Nephron progenitor cell (in vitro differentiated cells): ENCODE measurements around the gene TBC1D25.
"Not testable (repeated sequence)": the region's sequence is repeated elsewhere in the genome, so short reads cannot be mapped to it uniquely, and the experiment has no call there.

Experiments
- DNase-seq: peaks from one replicate; pipeline ENCODE4 v3.0.0; 2021
- H3K27ac Mint-ChIP-seq: 2 replicates; pipeline ENCODE4 v1.8.0; 2021; ENCODE audit warnings: mild to moderate bottlenecking, moderate library complexity, mixed read lengths
- H3K27me3 Mint-ChIP-seq: 2 replicates; pipeline ENCODE4 v1.8.0; 2021; ENCODE audit warnings: mild to moderate bottlenecking, low read depth, mixed read lengths; ENCODE audit not compliant: poor library complexity
- H3K36me3 Mint-ChIP-seq: 2 replicates; pipeline ENCODE4 v1.8.0; 2021; ENCODE audit warnings: low read depth, mixed read lengths
- H3K4me1 Mint-ChIP-seq: 2 replicates; pipeline ENCODE4 v1.8.0; 2021; ENCODE audit warnings: mixed read lengths
- H3K4me3 Mint-ChIP-seq: 2 replicates; pipeline ENCODE4 v1.8.0; 2021; ENCODE audit warnings: mild to moderate bottlenecking, moderate library complexity, mixed read lengths
- H3K9me3 Mint-ChIP-seq: 2 replicates; pipeline ENCODE4 v1.8.0; 2021; ENCODE audit warnings: mild to moderate bottlenecking, moderate library complexity, mixed read lengths
- TF ChIP-seq, protein P1 (sequence below): fragments of 200-600 bp; sonication (generic); IDR thresholded peaks from 2 replicates; pipeline ENCODE4 v1.5.0; 2021; ENCODE audit warnings: antibody characterized with exemption

The TBC1D25 gene

DNA sequence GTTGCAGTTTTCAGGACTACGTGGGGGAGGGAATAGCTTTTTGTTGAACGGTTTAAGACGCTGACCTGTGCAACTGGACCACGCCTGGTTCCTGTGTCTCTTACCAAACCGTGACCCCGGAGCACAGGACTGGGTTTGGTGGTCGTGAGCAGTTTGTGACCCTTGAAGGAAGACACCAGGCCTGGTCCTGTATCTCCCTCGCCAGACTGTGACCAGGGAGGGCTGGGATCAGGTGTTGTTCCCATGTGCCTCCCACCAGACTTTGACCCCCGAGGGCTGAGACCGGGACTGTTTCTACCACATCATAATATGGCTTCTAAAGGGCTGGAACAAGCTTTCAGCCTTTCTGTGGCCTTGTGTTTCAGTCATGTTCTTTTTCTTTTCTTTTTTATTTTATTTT is 17.2 kb upstream of the TBC1D25 start:
- DNase-seq = no peak
- peak overlapping the region; percentile 95 for H3K27ac Mint-ChIP-seq
- H3K4me3 Mint-ChIP-seq = peak overlapping the region; percentile 91
- TF ChIP-seq, protein P1, sequence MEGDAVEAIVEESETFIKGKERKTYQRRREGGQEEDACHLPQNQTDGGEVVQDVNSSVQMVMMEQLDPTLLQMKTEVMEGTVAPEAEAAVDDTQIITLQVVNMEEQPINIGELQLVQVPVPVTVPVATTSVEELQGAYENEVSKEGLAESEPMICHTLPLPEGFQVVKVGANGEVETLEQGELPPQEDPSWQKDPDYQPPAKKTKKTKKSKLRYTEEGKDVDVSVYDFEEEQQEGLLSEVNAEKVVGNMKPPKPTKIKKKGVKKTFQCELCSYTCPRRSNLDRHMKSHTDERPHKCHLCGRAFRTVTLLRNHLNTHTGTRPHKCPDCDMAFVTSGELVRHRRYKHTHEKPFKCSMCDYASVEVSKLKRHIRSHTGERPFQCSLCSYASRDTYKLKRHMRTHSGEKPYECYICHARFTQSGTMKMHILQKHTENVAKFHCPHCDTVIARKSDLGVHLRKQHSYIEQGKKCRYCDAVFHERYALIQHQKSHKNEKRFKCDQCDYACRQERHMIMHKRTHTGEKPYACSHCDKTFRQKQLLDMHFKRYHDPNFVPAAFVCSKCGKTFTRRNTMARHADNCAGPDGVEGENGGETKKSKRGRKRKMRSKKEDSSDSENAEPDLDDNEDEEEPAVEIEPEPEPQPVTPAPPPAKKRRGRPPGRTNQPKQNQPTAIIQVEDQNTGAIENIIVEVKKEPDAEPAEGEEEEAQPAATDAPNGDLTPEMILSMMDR = no peak
- H3K9me3 Mint-ChIP-seq = peaks cover 38% of the 10 kb centered on the region
- H3K4me1 Mint-ChIP-seq = peaks cover 15% of the 10 kb centered on the region
- H3K36me3 Mint-ChIP-seq = peaks cover 15% of the 10 kb centered on the region
- H3K27me3 Mint-ChIP-seq = no peaks in the 10 kb centered on the region

DNA sequence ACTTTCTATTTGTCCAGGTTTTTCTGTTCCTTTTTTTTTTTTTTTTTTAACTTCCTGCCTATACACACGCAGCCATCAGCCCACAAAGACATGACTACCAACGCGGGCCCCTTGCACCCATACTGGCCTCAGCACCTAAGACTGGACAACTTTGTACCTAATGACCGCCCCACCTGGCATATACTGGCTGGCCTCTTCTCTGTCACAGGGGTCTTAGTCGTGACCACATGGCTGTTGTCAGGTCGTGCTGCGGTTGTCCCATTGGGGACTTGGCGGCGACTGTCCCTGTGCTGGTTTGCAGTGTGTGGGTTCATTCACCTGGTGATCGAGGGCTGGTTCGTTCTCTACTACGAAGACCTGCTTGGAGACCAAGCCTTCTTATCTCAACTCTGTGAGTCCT is 15.8 kb upstream of the TBC1D25 start:
- Mint-ChIP-seq H3K36me3 (peaks cover 22% of the 10 kb centered on the region), H3K4me1 (peaks cover 15% of the 10 kb centered on the region), H3K4me3 (peak overlapping the region; percentile 76), H3K27ac (no peak overlapping the region), H3K9me3 (peaks cover 44% of the 10 kb centered on the region), H3K27me3 (no peaks in the 10 kb centered on the region)
- TF ChIP-seq, protein P1 = no peak
- no peak for DNase-seq

DNA sequence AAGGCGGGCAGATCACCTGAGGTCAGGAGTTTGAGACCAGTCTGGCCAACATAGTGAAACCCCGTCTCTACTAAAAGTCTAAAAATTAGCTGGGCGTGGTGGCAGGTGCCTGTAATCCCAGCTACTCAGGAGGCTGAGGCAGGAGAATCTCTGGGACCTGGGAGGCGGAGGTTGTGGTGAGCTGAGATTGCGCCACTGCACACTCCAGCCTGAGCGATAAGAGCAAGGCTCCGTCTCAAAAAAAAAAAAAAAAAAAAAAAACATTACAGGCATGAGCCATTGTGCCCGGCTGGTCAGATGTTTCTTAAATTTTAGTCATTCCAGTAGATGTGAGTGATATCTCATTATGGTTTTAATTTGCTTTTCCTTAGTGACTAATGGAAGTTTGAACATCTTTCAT is 13.7 kb upstream of the TBC1D25 start:
- H3K4me3 Mint-ChIP-seq, DNase-seq, H3K27me3 Mint-ChIP-seq, H3K27ac Mint-ChIP-seq: not testable (repeated sequence)
- Mint-ChIP-seq H3K9me3 (peaks cover 34% of the 10 kb centered on the region), H3K4me1 (peaks cover 12% of the 10 kb centered on the region), H3K36me3 (peaks cover 21% of the 10 kb centered on the region)

DNA sequence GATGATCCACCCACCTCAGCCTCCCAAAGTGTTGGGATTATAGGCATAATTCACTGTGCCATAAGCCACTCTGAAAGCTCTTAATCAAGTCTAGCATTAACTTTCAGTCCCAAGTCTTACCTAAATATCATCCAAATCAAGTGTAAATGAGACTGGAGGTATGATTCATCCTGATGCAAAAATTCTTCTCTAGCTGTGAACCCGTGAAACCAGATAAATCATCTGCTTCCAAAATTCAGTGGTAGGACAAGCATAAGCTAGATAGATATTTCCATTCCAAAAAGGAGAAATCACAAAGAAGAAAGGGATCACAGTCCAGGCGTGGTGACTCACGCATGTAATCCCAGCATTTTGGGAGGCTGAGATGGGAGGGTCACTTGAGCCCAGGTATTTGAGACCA is 8.8 kb upstream of the TBC1D25 start:
- no peak for DNase-seq
- Mint-ChIP-seq H3K27ac (no peak overlapping the region), H3K9me3 (peaks cover 56% of the 10 kb centered on the region), H3K36me3 (peaks cover 37% of the 10 kb centered on the region), H3K27me3 (no peaks in the 10 kb centered on the region), H3K4me1 (no peaks in the 10 kb centered on the region), H3K4me3 (no peak overlapping the region)
- TF ChIP-seq, protein P1 = no peak

DNA sequence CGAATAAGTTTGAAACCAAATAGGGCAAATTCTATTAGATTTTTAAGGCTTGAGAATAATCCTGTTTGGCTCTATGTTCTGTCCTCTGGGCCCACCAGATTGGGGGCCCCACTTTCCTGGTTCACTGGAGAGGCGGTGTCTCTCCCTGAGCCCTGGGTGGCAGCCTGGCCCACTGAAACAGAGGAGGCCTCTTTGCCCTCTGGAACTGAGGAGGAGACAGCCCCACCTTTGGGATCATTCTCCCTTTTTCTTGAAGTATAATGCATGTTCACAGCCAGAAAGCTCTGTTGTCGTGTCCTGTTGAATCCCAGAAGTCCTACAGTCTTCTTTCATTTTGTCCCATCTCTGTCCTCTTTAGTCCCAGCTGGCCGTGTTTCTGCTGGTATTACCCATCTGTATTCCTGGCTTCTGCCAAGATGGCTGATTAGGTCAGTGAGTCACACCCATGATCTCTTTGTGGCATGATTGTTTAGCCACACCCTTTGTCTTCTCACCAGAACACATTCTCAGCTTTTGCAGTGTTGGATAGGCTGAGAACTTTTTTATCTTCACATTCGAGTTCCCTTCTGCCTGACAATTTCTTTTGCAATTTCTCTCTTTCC is 8.1 kb upstream of the TBC1D25 start:
- DNase-seq = no peak
- no peaks in the 10 kb centered on the region for H3K27me3 Mint-ChIP-seq
- H3K27ac Mint-ChIP-seq = no peak overlapping the region
- peaks cover 58% of the 10 kb centered on the region for H3K9me3 Mint-ChIP-seq
- TF ChIP-seq, protein P1 = no peak
- peaks cover 34% of the 10 kb centered on the region for H3K36me3 Mint-ChIP-seq
- H3K4me3 Mint-ChIP-seq = no peak overlapping the region
- H3K4me1 Mint-ChIP-seq = no peaks in the 10 kb centered on the region

DNA sequence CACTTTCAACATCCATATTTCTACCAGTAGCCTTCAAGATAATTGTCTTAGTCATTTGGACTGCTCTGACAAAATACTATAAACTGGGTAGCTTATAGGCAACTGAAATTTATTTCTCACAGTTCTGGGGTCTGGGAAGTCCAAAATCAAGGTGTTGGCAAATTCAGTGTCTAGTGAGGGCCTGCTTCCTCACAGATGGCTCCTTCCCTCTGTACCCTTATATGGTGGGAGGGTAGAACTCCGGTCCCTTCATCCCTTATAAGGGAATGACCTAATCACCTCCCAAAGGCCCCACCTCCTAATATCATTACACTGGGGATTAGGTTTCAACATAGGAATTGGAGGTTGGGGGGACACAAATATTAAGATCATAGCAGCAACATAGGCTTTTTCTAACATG is 7.4 kb upstream of the TBC1D25 start:
- Mint-ChIP-seq H3K9me3 (peaks cover 55% of the 10 kb centered on the region), H3K27ac (no peak overlapping the region), H3K27me3 (no peaks in the 10 kb centered on the region), H3K36me3 (peaks cover 30% of the 10 kb centered on the region), H3K4me3 (no peak overlapping the region), H3K4me1 (no peaks in the 10 kb centered on the region)
- DNase-seq = no peak
- TF ChIP-seq, protein P1 = no peak
